ENCODE results near the gene NCOA4.
"Not testable (repeated sequence)": the region's sequence is repeated elsewhere in the genome, so short reads cannot be mapped to it uniquely, and the experiment has no call there.

NCOA4 gene

DNA sequence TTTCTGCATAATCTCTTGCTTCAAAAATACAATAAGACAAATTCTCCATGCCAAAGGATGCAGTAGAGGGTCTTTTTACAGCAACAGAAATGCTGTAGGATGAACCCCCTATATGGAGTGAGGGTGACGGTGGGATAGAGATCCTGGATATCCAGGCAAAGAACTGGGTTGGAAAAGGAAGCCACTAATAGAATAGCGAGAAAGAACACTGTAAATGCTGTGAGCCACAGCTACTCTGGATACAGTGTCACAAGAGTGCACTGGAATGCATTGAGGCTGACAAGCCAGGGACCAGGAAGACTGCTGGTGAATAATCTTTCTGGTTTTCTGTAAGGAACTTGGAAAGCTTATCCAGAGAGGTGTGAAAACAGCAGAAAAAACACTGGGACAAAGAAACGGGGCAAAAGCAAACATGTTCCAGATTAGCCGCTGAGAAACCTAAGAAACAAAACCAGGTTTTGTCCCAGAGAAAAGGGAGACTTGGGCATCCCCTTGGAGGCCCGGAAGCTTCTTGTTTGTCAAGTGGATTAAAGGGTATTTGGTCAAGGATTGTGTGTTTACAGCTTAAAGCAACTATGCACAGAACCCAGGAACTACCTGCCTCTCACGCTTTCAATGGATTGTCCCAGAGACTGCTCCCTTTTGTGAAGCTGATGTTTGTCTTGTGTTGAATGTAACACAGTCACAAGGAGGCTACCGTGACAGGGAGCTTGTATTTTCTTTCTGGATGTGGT lies 21.8 kb upstream of the NCOA4 start:
- DNase-seq (ENCODE audit: low read depth) = no peak

DNA sequence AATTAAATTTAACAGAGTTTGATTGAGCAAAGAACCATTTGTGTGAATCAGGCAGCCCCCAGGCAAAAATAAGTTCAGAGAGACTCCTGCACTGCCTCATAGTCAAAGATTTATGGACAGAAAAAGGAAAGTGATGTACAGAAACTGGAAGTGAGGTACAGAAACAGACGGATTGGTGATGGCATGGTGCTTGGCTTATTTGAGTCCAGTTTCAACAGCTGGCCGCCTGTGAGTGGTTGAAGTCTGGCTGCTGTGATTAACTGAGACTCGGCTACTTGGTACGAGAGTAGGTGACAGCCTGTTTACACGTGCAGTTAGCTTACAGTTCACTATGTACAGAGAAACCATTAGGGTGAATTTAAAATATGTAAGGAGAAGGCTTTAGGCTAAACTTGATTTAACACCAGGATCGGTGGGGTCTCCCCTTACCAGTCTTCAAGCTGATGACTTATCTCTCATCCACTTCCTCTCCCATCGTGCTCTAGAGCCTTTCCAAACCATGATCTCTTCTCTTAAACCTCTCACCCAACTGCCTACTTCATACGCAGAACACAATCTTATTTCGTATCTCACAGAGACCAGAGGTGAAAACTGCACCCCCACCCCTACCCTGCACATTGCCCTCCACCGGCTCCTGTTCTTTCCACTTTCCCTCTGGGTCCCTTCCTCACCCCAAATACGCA lies 20.7 kb upstream of the NCOA4 start:
- no peak for DNase-seq (ENCODE audit: low read depth)

GRCh38 chr10:46049497-46049831 lies 19.0 kb upstream of the NCOA4 start:
- DNase-seq (ENCODE audit: low read depth) = not testable (repeated sequence)

GRCh38 chr10:46048152-46048551 lies 17.7 kb upstream of the NCOA4 start:
- DNase-seq (ENCODE audit: low read depth) = no peak

- DNase-seq (ENCODE audit: low read depth) = no peak
These were observed 15.8 kb upstream of the NCOA4 start, which contains the start of gene MSMB for GRCh38 chr10:46046261-46046660. TSS of gene MSMB (minus strand) at chr10:46046269. CDS start at chr10:46046237, 32 bp downstream.

DNA sequence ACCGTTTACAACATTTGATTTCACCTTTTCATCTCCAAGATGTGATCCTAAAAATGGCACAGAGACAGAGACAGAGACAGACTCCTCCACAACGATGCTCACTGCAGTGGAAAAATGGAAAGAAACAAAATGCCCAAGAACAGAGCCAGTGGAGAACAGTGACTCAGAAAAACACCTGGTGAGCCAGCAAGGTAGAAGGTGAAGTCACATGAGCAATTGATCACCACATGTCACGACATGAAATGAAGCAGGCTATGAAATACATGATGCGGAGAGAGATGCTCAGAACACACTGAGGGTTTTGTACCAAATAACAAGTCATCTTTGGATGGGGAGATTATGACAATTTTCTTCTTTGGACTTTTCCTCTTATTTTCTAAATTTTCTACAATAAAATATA lies 12.1 kb upstream of the NCOA4 start:
- no peak for DNase-seq (ENCODE audit: low read depth)

- DNase-seq (ENCODE audit: low read depth) = no peak
These were observed 9.6 kb upstream of the NCOA4 start for GRCh38 chr10:46040004-46040403.

- no peak for DNase-seq (ENCODE audit: low read depth)
These were observed 6.8 kb upstream of the NCOA4 start for GRCh38 chr10:46037107-46037825.

GRCh38 chr10:46035923-46036849 lies 5.8 kb upstream of the NCOA4 start:
- no peak for DNase-seq (ENCODE audit: low read depth)

- peak; percentile 47 for DNase-seq (ENCODE audit: low read depth)
These were observed 3.2 kb upstream of the NCOA4 start for GRCh38 chr10:46033602-46034011.

- no peak for DNase-seq (ENCODE audit: low read depth)
These were observed 1.5 kb upstream of the NCOA4 start for GRCh38 chr10:46031648-46032532.

DNA sequence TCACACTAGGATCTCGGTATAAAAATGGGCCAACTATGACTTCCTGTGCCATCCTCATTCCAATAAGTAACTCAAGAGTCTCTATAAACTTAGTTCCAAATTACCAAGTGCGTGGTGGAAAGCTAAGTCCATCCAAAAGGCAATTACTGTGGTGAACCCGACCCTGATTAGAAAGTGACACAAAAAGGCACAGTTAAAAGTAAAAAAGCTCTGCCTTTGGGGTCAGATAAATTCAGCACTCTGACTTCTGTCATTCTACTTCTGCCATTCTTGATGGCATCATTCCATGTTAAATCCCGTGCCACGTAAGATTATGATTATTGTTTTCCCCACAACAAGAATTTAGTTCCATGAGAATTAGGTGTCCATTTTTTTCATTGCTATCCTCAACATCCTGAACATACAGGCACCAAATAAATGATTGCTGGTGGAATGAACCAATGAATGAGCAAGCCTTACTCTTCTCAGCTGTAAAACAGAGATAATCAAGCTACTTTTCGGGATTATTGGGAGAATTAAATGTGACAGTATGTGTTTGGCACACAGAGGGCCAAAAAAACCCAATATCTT lies 877 bp downstream of the NCOA4 start:
- DNase-seq (ENCODE audit: low read depth) = no peak

GRCh38 chr10:46028584-46029460 lies 1.6 kb downstream of the NCOA4 start:
- peak; percentile 51 for DNase-seq (ENCODE audit: low read depth)

- DNase-seq (ENCODE audit: low read depth) = no peak
These were observed 4.3 kb downstream of the NCOA4 start for GRCh38 chr10:46026106-46026505.

- no peak for DNase-seq (ENCODE audit: low read depth)
These were observed 5.0 kb downstream of the NCOA4 start for GRCh38 chr10:46025406-46025805.

DNA sequence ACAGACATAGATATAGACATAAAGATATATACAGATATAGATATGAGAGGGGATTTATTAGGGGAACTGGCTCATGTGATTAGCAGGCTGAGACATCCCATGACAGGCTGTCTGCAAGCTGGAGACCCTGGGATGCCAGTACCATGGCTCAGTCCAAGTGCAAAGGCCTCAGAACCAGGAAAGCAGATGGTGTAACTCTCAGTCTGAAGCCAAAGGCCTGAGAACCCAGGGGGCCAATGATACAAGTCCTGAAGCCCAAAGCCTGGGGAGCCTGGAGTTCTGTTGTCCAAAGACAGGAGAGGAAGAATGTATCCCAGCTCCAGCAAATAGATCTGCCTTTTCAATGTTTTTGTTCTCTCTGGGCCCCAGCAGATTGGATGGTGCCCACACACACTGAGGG lies 5.5 kb downstream of the NCOA4 start:
- no peak for DNase-seq (ENCODE audit: low read depth)

DNA sequence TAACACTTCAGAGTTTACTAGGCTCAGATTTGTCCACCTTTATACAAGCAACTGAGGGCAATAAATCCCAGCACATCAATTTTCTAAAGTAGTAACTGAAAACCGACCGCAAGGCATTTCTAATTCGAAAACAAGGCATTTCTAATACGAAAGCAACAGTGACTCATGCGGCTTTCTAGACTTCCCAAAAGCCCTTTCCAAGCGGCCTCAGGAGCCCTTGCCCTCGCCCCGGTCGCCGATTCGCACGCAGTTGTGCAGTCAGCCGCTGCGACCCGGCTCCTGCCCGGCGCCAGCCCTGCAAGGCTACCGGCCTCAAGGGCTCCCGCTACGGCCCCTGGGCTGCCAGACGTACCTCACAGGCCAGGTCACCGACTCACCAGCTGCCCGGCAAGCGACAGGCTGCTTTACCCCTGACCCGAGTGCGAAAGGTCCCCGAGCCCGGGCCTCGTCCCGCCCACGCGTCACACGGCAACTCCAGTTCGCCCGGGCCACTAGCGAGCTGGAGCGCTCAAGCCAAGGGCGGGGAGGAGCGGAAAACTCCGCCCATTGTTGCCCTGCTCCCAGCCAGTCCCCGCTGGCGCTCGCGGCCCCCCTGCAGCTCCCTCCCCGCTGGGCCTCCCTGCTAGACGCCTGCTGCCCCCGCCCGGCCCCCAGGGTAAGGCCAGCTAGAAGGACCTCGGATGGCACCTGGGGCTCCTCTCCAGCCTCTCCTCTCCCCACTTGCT lies 7.3 kb downstream of the NCOA4 start:
- peak; percentile 70 for DNase-seq (ENCODE audit: low read depth)

- DNase-seq (ENCODE audit: low read depth) = no peak
These were observed 10.1 kb downstream of the NCOA4 start for GRCh38 chr10:46020344-46020657.
